Measurements from ENCODE around the gene NOVA2.

NOVA2 gene

DNA sequence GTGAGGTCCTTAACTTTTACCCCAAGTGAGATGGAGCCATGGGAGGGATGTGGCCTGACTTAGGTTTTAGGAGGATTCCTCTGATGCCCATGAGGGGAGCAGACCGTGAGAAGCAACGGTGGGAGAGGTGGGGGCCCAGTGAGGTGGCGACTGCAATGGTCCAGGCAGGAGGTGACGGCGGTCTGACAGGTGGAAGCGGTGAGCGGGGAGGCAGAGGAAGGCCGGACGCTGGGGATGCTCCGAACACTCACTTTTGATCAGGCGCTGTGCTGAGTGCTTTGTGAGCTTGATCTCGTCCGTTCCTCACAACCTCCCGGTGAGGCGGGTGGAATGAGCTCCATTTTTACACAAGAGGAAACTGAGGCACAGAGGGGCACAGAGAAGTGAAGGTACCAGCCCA is 11.6 kb downstream of the NOVA2 start:
- no peak for DNase-seq (ENCODE audit: low read depth in 2 of 2)

GRCh38 chr19:45960595-45961235 is 12.9 kb downstream of the NOVA2 start:
- DNase-seq (ENCODE audit: low read depth in 2 of 2): no peak

GRCh38 chr19:45959517-45960025 is 14.1 kb downstream of the NOVA2 start:
- no peak for DNase-seq (ENCODE audit: low read depth in 2 of 2)

DNA sequence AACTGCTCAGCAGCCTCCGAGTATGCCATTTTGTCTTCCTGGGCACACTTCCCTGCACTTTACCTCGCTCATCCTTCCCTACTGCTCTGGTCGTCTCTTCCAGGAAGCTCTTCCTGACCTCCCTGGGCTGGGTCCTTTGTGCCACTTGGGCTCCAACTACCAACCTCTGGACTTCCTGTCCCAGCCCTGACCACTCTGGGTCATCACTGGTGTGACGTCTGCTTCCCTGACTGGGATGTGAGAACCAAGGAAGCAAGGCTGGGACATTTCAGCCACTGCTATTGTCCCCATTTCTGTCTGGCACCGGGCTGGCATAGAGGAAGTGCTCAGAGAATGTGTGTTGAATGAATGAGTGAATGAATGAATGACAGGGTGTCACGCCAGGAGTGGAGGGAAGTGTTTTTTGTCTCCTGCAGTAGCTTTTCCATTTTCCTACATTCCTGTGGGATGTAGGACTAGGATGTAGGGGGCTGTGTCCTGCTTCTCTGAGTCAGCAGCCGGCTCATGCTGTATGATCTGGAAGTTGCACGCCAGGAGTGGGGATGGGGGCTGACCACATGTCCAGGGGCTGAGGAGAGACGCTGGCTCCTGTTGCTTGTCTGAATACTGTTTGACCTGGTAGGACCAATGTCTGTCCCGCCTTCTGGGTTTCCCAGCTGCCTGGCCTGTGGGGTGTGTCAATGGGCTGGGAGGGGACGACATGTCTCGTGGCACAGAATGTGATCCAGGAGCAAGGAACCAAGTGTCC is 14.7 kb downstream of the NOVA2 start:
- DNase-seq (ENCODE audit: low read depth in 2 of 2): no peak

- no peak for DNase-seq (ENCODE audit: low read depth in 2 of 2)
Measured at GRCh38 chr19:45958320-45958719, 15.3 kb downstream of the NOVA2 start.

DNA sequence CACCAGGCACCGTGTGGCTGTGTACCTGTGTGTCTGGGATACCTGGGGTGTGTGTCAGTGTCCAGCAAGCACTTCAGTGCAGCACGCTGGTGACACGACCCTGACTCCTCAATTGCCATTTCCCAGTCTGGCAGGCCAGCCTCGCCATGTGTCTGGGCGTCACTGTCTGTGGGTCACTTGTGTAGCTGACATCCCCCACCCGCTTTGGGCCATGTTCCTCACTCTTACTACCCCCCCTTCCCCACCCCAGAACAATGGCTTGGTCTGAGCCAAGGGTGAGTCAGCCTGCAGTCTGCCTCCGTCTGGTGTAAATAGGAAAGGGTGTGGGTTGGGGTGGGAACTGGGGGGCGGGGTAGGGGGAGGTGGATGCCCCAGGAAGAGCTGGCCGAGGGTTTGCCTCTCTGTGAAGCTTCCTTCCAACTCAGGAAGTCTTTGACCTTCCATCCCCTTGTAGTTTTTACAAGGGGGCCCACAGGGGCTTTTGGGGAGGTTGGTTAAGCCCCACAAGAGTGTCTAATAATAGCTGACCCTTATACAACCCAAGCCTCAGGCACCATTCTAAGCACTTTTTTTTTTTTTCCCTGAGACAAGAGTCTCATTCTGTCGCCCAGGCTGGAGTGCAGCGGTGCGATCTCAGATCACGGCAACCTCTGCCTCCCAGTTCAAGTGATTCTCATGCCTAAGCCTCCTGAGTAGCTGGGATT is 17.6 kb downstream of the NOVA2 start:
- DNase-seq (ENCODE audit: low read depth in 2 of 2): no peak

GRCh38 chr19:45954156-45954555 is 19.5 kb downstream of the NOVA2 start:
- no peak for DNase-seq (ENCODE audit: low read depth in 2 of 2)

DNA sequence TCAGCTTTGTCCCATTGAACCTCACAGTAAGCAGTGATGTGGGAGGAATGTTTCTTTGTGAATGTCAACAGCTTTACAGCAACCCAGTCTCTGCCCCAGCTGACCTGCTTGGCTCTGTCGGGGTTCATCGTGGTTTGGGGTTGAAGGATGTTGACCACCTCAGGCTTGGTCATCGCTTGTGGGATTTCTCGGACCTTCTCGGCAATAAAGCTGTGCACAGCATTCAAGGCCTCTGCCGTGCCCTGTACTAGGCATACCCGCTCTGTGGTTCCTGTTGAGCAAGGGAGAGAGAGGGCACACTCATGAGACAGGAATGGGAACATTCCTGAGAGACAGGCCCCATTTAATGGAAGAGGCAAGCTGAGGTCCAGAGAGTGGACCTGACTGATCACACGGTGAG is 20.0 kb downstream of the NOVA2 start:
- no peak for DNase-seq (ENCODE audit: low read depth in 2 of 2)

DNA sequence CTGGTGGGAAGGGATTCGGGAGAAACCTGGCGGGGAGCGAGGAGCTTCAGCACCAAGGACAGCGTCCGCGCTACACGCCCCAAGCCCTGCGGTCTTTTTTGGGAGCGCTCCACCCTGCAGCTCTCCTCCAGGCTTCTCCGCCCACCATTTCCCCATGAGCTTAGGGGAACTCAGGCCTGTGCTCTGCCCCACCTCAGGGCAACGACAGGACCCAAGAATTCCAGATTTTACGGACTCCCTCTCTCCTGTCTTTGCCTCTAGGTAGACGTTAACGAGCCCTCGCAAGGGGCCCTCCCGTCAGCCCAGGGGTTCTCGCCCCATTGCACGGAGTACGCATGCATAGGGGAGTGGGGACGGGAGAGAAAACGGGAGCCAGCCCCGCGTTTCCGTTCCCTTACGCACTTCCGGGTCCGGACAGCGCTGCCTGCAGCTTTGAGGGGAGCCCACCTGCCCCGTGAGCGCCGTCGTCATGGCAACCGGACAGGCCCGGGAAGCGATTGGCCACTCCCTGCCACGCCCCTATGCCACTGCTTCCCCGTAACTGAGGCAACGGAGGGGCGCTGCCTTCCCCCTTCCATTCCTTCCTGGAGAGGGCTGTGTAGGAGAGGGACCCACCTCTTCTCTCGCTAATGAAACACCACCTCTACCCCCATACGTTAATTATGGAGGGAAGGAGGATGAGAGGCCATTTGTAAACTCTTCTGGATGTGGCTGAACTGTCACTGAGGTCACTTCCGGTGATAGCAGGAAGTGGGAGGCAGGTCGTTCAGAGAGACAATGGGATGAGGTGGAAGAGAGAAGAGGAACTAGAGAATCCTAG is 20.8 kb downstream of the NOVA2 start:
- peak in 1 of 2 donors; percentile 22 for DNase-seq (ENCODE audit: low read depth in 2 of 2)

DNA sequence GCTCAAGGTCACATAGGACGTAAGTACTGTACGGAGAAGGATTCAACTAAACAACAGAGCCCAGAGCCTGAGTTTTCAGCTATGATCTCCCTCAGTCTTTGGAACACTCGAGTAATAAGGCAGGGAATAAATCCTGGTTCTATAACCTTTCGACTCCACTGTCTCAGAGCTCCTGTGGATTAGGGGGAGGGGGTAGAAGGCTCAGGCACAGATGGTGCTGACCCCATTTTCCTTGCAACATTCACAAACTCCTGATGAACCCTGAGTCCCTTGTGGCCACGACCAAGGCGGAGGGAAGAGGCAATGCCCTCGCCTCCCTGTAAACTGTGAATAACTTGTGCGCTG is 21.4 kb downstream of the NOVA2 start:
- no peak for DNase-seq (ENCODE audit: low read depth in 2 of 2)

DNA sequence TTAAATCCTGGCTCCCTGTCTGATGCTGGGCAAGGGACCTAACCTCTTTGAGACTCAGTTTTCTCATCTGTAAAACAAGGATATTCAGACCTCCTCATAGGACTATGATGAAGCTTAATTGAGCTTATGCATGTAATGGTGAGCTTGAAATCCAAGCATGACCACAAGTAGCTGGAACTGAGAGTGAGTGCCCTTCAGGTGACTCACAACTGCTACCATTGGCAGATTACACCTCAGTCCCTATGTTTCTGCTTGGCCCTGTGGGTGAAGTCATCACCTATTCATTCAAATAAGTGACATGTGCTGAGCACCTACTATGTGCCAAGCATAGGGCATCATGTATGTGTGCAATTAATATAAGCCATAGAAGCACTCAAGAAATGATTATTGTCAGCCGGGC is 25.7 kb downstream of the NOVA2 start:
- DNase-seq (ENCODE audit: low read depth in 2 of 2): no peak

- no peak for DNase-seq (ENCODE audit: low read depth in 2 of 2)
Measured at GRCh38 chr19:45940515-45940805, 33.2 kb downstream of the NOVA2 start.

DNA sequence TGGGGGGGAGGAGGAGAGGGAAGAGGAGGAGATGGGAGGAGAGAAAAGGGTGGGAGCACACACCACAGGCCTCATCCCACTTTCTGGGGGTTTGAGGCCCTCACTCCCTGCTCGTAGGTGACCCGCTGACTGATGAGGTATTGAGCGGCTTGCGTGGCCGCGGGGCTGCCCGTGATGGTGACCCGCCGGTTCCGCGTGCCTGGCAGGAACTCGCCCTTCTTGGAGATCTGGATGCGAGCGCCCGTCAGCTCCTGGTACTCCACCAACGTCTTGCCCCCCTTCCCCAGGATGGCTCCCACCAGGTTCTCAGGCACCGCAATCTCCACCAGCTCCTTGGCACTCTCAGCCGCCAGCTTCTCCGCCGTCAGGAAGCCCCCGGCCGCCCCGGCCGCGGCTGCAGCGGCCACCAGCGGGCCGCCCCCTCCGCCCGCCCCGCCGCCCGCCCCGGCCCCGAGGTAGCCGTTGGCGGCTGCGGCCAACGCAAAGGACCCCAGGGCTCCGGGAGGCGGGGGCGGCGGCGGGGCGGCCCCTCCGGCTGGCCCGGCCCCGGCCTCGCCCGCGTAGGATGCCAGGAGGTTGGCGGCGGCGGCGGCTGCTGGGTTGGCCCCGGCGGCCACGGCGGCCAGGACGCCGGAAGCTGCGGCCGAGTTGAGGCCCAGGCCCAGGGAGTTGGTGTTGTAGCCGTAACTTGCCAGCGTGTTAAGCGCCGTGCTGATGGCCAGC is 33.7 kb downstream of the NOVA2 start:
- no peak for DNase-seq (ENCODE audit: low read depth in 2 of 2)

DNA sequence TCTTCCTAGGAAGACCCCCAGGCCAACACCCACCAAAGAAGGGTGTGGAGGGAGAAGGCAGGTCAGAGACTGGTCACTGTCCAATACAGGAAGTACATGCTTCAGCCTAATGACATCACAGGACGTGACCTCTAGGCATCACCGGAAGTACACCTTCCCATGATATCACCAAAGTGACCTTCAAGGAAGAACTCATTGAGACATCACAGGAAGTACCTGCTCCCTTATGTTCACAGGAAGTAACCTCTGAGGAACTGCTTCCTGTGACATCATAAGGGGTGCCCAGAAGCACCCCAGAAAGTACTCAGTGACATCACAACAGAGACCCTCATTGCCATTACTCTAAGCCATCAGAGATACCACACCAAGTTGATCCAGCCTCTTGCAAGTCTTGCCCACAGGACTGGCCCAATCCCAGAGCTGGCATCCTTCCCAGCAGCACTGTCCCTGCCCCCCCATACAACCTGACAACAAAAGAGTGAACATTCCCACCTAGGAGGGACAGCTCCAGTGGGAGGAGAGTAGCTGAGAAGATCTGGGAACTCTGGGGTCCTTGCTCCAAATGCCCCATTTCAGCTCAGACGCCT is 34.8 kb downstream of the NOVA2 start:
- DNase-seq (ENCODE audit: low read depth in 2 of 2): no peak

DNA sequence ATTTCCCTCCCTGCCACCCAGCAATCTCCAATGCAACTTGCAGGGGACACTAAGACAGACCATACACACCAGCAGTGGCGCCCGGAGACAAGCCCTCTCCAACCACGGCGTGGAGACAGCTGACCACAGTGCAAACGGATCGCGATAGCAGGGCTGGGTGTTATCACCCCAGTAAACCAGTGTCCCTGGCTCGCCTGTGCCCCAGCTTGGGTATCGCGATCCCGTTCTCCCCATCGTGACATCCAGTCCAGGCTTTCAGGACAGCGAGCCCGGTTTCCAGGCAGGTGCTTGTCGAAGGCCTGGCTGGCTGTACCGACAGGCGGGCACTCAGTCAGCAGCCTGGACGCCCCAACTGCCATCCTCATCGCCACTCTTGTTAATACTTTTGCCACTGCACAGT is 38.4 kb downstream of the NOVA2 start:
- DNase-seq (ENCODE audit: low read depth in 2 of 2): no peak

DNA sequence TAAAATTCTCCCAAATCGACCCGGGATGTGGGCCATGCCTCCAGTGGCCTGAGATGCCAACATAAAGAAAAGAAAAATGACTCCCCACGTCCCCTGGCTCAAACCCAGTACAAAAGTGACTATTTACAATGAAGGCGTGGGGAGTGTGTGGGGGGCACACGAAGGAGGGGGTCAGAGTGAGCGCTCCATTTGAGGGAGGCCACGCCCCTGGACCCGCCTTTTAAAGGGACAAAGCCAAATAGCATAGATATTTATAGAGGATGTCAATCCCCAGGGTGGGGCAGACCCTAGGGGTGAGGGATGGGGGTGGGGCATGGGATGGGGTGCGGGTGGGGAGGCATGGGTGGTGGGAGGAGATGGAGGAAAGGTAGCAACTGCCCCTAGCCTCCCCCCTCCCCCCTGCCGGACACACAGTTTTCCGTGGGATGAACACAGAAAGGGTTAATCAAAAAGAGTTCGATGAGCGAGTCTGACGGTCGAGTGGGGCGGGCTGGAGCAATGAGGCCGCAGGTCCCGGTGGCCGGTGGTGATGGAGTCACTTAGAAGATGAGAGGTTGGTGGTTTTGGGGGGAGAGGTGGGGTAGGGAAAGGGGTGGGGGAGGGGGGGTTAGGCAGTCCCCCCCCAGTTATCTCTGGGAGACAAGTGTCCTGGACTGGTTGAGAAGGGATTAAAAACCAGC is 39.0 kb downstream of the NOVA2 start:
- DNase-seq (ENCODE audit: low read depth in 2 of 2): no peak

DNA sequence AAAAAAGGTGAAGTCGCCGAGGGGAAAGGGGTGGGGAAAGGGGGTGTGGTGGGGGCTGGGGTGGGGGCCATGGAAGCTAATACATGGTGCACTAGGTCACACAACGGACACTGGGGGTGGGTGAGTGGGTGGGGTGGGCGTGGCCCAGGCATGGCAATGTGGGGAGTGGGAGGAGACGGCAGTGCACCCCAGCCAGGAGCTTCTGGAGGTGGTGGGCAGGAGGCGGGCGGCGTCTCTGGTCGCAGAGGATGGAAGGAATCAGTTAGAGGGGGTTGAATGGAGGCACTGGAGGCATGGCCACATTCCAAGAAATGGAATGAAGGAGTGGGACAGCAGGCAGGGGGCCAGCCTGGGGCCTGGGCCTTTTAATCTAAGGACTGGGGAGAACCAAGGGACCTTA is 39.9 kb downstream of the NOVA2 start:
- no peak for DNase-seq (ENCODE audit: low read depth in 2 of 2)

GRCh38 chr19:45931055-45931454 is 42.6 kb downstream of the NOVA2 start:
- DNase-seq (ENCODE audit: low read depth in 2 of 2): no peak

DNA sequence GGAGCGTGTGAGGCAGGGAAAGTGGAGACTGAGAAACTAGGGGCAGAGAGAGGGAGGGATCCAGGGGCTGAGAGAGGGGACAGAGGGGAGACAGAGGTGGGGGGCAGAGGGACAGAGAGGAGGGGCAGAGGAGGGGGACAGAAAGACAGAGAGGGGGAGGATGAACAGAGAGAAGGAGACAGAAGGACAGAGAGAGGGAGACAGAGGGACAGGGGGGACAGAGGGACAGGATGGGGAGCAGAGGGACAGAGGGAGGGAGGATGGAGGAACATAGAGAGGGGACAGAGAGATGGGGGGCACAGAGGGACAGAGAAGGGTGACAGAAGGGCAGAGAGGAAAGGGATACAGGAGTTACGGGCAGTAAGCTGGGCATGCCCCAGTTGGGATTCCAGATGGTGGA is 44.4 kb downstream of the NOVA2 start:
- no peak for DNase-seq (ENCODE audit: low read depth in 2 of 2)

- peak; percentile 74 to 78 for DNase-seq (ENCODE audit: low read depth in 2 of 2)
Measured at GRCh38 chr19:45927565-45928261, 46.0 kb downstream of the NOVA2 start.

Measured in stimulated activated CD8-positive, alpha-beta memory T cell treated with anti-CD3 and anti-CD28 coated beads, Interleukin-15, amount 100 ng/mL, for 48 hours (primary cell).